NCI-H2107 treated with DMSO at 0.1 percent for 48 hours (cell line): ENCODE data around the gene CHPT1.

ENCODE experiments used
- DNase-seq: peaks from one replicate; lab custom pipeline; 2025; ENCODE audit not compliant: unreplicated experiment; lab: John Stamatoyannopoulos, UW

CHPT1 gene

GRCh38 chr12:101761350-101761749, 63.9 kb downstream of the CHPT1 start:
- DNase-seq: no peak

DNA sequence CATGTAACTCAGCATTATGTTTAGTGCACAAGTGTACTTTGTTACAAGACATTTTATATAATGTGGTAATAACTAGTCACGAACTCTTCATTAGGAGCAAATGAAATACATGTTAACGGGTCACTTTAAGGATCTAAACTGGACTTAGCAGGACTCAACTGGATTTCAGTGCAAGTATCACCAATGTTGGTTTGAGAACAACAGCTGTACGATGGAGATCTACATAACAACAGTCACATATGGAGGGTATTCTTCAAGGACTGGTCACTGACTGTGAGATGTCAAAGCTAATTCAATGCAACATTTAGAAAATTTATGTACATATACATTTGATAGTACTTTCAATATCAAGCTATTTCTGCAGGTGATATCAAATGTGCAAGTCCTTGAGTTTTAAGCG, 64.3 kb downstream of the CHPT1 start:
- no peak for DNase-seq

GRCh38 chr12:101763246-101763931, 65.9 kb downstream of the CHPT1 start:
- no peak for DNase-seq

DNA sequence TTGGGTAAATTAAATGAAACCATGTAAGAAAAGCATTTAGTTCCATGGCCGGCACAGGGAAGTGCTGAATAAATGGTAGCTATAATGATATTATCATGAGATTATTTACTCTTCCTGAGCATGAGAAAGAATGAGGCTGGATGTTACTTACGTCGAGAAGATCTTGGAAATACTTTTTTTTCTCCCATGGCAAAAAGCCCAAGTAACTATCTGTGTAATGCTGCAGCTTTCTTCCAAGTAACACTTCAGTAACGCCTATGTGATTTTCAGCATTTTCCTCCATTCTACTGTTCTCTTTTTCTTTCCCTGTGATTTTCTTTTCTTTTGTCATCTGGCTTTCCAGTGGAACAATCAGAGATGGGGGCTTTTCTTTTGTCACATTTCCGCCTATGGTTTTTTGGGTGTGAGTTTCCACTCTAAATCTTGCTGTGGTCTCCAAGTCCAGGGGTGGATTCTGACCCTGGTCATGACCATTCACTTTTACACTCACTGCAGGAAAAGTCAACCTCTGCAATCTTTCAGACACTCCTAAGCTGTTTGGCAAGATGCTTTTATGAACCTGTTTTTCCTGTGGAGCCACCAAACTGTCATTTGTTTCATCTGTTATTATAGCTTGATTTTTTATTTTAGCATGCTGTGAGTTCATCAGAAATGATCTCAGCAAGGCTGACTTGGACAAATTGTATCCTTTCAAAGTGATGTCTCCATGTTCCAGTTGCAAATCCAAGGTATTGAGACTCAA, 66.8 kb downstream of the CHPT1 start:
- no peak for DNase-seq

DNA sequence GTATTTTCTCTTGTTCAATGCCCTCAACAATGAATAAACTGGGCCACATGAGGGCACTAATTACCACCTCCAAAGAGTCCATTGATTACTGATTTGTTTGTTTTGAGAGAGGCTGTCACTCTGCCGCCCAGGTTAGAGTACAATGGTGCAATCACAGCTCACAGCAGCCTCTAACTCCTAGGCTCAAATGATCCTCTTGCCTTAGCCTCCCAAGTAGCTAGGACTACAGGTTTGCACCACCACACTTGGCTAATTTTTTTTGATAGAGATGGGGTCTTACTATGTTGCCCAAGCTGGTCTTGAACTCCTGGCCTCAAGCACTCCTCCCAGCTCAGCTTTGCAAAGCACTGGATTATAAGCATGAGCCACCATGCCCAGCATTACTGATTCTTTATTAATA, 70.1 kb downstream of the CHPT1 start:
- no peak for DNase-seq

GRCh38 chr12:101768781-101769180, 71.3 kb downstream of the CHPT1 start:
- no peak for DNase-seq

DNA sequence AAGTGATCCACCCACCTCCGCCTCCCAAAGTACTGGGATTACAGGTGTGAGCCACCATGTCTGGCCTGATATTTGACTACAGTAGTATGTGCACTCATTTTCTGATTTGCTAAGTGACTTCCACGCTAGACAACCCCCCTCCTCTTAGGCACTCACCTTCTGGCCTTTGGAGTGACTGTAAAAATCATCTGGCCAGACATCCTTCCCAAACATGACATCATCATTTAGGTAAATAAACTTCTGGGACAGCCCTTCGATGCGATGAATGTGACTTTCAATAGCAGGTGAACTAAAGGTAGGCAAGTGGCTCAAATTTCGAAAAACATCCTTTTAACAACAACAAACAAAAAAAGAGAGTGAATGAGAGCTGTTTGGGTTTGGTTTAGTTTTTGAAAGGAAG, 72.4 kb downstream of the CHPT1 start:
- peak; percentile 32 for DNase-seq

GRCh38 chr12:101772012-101772775, 74.8 kb downstream of the CHPT1 start:
- DNase-seq: no peak

- peak; percentile 85 for DNase-seq
These were observed 76.3 kb downstream of the CHPT1 start for GRCh38 chr12:101773650-101774162.

GRCh38 chr12:101775816-101776215, 78.4 kb downstream of the CHPT1 start:
- no peak for DNase-seq

GRCh38 chr12:101777485-101777884, 80.0 kb downstream of the CHPT1 start:
- no peak for DNase-seq

GRCh38 chr12:101777978-101778377, 80.5 kb downstream of the CHPT1 start:
- no peak for DNase-seq
